Measurements from ENCODE around the gene CRELD2.
"Not testable (repeated sequence)": the region's sequence is repeated elsewhere in the genome, so short reads cannot be mapped to it uniquely, and the experiment has no call there.

The CRELD2 gene

DNA sequence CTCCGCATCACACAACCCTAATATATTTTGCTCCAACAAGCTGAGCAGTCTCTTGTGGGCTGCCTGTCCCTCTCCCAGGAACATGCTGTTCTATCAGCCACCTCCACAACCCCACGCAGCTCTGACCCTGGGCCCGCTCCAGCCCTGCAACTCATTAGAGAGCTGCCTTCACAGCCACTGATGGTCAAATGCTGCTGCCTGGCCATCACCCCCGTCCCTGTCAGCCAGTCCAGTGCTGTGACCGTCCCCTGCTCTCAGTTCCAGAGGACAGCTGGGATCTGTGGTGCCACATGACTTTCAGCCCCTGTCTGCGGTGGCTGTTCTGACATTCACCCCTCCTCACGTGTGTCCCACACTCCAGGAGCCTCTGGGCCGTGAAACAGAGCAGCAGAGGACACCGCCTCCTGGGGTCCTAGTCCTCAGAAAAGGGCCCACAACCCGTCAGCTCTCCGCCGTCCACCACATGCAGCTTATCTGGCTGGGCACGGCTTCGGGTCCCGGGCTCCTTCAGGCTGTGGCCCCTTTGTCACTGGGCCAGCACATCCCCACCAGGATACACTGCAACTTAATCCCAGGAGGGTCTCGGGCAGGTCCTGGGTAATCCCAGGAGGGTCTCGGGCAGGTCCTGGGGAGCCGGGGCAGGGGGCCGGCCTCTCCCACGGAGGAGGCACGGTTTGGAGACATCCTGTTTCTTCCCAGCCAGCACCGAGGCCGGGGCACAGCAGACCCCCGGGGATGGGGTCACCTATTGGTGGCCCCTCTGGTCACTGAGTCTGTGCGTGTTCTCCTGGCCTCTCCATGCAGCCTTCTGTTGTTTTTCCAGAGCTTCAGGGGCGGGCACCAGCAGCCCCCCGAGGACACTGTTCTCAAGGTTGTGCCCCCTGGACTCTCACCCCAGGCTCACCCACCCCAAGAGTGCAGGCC, 15.1 kb downstream of the CRELD2 start:
- DNase-seq = no peak

DNA sequence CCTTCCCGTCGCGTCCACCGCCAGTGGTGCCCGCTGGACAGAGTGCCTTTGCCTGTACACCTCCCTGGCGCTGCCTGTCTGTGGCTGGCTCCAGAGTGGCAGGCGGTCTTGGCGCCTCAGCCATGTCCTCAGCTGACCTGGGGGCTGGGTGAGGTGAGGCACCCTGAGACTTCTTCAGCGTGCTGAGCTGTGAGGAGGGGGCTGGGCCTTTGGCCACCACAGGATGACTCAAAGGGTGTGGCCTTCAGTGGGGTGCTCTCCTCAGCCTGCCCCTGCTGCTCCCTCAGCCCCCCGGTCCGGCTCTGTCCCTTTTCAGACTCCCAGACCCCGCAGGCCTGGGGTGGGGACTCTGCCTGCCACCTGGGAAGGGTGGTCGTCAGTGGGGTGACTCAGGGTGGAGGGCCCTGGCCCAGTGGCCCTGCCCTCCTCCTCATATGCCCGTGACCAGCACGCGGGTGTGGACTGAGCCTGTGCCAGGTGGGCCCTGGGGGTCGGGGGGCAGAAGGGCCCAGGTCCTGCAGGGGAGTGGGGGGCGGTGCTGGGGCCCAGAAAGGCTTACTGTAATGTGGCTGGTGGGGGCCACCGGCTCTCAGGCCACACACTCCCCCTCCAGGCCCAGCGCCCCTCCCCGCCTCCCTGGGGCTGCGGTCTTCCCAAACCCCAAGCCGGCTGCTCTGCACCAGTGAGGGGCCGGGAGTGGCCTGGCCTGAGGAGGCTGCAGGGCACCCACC, 15.9 kb downstream of the CRELD2 start:
- no peak for DNase-seq

DNA sequence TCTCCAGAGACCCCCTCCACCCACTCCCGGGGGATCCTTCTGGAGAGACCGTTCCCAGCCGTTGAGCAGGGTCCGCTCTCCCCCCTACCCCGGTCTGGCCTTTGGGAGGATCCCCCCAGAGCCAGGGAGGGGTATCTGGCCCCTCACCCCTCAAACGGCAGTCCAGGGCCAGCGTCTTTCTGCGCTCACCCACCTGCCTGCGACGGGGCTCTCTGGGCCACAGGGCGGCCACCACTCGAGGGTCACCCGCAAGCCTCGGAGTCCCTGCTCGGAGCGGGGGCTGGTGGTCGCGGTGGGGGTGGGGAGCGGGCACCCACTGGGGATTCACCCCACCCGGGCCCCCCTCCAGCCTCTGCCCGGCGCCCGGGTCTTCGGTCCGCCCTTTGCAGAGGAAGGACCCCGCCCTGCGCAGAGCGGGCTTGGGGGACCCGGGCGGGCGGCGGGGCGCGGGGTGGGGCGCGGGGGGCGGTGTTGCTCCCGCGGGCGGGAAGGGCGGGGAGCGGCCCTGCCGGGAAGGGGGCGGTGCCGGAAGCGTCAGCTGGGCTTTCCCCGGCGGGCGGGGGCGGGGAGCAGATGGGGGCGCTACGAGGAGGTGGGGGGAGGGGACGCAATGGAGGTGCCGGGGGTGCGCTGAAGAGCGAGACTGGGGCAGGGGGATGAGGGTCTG, 16.6 kb downstream of the CRELD2 start:
- DNase-seq = peak; percentile 93

DNA sequence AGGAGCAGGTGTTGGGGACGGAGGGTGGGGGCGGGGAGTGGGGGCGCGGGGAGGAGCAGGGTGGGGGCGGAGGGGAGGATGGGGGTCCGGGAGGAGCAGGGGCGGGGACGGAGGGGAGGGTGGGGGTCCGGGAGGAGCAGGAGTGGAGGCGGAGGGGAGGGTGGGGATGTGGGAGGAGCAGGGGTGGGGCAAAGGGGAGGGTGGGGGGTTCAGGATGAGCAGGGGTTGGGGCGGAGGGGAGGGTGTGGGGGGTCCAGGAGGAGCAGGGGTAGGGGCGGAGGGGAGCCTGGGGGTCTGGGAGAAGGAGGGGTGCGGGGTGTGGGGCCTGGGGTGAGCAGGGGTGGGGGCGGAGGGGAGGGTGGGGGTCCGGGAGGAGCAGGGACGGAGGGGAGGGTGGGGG, 17.1 kb downstream of the CRELD2 start:
- peak; percentile 40 for DNase-seq

DNA sequence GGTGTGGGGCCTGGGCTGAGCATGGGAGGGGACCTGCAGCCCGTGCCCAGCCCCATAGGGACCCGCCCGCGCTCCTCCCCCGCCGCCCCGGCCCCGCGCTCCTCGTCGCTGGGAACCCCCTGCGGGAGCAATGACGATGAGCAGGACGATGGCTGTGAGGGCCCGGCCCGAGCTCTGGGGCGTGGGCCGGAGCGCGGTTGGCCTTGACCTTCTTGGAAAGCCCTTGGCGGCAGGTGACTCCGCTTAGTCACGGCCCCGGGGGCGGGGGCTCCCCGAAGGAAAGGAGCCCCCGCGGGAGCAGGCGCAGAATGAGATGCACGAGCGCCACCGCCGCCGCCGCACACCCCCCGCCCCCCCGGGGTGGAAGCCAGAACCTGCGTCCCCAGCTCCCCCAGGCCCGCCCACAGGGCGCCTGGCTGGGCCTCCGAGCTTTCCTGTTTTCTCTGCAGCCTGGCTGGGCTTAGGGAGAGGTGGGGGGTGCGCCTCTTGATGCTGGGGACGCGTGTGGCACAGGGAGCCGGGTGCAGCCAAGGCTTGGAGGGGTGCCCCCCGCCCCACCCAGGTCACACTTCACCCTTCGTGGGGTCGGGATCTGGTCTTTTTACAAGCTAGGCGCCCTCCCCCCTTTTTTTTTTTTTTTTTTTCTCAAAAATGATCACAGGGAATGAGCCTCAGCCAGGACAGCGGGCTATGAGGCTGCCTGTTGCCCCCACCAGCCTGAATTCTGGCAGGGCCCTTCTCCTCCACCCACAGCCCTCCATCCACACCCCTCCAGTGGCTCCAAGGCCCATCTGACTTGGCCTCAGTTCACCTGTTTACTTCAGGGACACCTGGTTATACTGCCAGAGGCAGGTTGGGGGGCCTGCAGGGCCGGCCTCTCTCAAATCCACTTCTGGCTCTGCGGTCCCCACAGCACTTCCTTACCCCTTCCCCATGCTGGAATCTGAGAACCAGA, 17.9 kb downstream of the CRELD2 start:
- peak; percentile 96 for DNase-seq

DNA sequence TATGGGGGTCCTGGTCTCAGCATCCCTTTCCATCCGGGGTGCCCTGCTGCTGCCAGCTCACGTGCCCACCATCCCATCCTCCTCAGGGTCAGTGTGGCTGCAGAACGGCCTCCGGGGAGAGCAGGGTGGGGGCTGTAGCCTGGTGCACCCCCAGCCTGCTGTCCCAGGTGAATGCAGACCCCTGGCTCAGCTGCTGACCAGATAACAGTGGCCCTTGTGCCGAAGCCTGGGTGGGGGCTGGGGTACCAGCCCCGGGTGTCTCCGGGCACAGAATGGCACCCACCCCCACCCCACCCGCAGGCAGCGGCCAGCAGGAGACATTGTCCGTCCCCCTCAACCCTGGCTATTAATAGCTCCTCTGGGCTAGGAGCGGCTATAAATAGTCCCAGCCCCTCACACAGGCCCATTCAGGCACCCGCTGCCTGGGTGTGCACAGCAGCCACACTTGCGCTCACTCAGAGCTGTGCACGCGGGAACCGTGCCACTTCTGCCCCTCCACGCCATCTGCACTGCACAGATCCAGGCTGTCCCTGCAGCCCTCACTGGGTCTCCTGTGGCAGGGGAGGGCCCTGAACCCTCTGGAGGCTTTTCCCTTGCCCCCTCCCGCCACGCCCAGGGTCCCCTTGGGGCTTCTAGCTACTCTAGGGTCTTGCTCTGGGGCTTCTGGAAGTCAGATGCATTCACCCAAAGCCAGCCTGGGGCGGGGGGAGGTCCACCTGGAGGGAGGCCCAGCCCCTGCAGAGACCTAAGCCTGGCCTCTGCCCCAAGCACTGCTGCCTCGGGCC, 18.7 kb downstream of the CRELD2 start:
- DNase-seq = no peak

DNA sequence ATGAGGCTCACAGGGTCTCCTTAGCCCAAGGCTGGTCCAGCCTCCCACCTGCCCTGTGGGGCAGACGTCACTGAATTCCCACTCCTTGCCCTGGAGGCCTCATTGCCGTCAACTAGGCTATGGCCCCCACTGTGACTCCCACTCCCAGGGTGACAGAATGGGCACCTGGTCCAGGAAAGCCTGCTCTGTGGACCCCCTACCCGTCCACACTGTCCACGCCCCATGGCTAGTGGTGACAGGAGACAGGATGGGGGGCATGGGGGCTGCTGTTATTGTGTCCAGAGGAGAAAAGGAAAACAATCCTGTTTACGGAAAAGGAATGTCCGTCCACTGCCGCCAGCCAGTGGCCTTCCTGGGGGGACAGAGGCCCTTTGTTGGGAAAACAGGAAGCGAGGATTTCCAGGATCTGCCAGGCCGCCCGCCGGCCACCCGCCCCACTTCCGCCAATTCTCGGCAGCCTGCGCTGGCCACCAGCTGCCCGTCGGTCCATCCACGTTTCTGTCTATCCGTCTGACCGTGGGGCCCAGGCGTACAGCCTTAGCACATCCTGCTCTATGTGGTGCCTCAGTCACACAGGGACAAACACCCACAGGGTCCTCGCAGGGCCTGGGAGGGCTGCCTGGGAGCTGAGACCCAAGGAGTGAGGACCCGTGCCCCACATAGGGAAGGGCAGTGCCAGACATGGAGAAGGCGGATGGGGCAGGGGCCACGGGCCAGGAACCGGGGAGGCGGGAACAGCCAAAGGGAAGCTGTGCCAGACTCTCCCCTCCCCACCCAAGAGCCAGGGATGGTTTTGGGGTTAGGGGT, 19.5 kb downstream of the CRELD2 start:
- no peak for DNase-seq

DNA sequence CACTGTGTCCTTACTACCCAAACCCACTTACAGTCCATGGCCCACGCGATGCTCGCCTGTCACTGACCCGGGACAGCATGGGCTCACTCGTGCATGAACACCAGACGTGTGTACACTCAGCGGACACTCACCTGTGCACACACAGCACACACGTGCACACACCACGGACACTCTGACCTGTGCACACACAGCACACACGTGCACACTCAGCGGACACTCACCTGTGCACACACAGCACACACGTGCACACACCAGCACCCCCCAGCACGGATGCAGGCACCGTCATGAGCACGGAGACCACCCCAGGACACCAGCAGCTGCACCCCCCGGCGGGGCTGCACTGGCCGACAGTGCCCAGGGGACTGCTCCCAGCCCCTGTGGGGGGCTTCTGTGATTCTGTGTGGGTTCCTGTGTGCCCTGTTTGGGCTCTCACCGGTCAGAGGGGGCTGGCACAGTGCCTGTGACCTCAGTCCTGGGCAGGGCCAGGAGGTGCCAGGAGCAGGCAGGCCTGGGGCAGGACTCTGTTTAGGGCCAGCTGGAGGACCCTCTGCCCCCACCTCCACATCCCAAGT, 20.2 kb downstream of the CRELD2 start:
- DNase-seq = no peak

DNA sequence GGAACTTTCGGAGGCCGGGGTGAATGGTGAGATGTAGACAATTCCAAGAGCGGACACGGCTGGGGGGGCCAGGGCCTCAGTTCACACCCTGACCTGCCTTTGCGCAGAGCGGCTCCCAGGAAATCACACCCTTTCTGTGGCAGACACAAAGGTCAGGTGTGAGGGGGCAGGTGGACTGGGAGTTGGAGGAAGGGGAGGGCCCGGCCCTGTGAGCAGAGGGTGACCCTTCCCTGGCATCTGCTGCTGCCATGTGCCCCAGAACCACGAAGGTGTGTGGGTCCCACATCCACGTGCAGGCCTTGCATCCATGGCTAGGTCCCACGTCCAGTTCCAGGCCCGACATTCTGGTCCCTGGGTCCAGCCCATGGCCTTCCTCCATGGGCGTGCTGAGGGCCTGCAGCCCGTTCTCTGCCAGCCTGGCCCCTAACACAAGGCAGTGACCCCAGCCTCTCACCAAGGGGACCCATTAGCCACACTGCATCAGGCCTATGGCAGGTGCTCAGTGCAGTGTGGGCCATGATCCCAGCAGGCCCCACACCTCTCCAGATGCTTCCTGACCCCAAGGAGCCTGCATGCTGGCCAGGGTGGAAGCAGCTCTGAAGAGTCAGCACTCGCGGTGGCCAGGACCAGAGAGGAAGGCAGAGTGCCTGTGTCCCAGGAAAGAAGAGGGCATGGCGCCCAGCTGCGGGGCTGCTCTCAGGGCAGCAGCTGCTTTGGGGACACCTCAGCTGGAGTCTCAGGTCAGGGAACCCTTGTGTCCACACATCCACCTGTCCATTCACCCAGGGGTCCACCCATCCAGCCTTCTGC, 23.3 kb downstream of the CRELD2 start:
- no peak for DNase-seq

DNA sequence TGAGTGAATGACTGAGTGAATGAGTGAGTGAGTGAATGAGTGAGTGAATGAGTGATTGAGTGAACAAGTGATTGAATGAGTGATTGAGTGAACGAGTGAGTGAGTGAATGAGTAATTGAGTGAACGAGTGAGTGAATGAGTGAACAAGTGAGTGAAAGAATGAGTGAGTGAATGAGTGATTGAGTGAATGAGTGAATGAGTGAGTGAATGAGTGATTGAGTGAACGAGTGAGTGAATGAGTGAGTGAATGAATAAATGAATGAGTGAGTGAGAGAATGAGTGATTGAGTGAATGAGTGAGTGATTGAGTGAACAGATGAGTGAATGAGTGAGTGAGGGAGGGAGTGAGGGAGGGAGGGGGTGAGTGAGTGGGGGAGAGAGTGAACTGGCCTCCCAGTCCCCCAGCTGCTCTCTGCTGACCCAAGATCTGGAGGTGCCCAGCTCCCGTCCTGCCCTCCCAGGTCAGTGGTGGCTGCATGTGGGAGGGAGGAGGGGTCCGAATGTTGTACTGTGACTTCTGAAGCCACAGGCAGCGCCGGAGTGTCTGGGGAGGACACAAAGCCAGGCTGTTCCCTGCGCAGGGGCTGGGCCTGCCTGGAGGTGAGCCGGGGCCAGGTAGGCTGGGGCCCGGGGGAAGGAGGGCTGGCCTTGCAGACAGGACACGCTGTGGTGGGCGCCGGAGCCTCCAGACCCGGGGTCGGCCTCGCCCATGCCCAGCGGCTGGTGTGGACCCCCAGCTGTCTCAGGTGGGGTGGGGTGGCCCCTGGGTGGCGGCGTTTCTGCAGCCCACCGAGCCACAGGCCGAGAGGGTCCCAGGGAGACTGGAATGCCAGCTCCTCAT, 24.4 kb downstream of the CRELD2 start:
- DNase-seq = no peak

DNA sequence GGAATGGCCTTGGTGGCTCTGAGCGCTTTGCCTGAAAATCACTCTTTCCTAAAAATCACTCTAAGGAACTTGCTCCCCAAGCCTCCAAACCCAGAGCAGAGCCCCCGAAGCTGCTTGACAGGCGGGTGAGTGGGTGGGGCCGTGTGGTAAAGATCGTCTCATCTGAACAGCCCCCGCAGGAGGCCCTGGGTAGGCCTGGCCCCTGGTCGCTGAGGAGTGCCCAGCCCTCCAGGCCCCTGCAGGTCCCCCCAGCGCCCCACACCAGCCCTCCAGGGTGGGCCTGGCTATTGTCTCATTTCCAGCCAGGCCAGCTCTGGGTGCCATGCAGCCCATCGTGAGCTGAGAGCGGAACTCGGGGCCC, 25.0 kb downstream of the CRELD2 start:
- no peak for DNase-seq

DNA sequence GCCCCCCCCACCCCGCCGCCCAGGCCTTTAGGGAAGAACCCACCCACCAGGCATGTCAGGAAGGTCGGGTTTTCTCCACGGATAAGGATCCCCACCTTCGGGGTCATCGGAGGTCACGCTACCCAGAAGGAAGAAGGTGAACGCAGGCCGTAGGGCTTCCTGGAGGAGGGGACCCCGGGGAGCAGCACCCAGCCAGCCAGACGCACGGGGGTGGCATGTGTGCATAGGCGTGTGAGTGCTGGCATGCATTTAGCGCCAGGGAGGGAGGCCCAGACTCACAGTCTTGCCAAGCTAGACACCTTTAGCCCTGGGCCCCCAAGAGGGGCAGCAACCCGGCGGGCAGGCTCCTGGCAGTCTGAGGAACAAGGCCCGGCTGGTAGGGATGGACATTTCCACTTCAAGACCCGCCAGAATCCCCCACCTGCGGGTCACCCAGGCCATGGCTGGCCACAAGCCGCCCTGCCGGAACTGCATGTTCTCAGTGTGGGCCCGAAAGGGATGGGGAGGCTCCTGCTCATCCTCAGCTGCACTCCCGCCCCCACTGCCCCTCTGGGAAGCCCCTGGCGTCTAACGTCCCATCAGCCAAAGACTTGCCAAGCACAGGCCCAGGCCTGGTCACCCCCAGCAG, 25.5 kb downstream of the CRELD2 start:
- no peak for DNase-seq

DNA sequence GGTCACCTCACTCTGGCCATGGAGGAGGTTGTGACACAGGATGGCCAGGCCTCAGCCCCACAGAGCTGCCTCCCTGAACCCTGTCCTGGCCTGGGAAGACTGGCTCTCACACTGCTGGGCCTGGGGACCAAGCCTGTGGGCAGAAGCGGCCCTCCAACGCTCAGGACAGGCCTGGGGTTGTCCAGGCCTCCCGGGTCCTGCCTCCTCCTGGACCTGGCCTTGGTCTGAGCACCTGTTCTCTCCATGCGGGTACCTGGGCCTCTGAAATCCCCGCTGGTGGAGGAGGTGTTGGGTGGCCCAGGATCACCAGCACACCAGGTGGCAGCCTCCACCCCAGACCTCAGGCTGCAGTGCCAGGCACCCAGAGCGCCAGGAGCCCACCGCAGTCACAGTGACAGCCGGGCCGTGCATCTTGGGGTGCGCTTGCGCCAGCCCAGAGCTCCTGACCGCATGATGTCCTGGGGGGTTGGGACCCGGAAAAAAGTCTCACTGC, 26.0 kb downstream of the CRELD2 start:
- DNase-seq = no peak

DNA sequence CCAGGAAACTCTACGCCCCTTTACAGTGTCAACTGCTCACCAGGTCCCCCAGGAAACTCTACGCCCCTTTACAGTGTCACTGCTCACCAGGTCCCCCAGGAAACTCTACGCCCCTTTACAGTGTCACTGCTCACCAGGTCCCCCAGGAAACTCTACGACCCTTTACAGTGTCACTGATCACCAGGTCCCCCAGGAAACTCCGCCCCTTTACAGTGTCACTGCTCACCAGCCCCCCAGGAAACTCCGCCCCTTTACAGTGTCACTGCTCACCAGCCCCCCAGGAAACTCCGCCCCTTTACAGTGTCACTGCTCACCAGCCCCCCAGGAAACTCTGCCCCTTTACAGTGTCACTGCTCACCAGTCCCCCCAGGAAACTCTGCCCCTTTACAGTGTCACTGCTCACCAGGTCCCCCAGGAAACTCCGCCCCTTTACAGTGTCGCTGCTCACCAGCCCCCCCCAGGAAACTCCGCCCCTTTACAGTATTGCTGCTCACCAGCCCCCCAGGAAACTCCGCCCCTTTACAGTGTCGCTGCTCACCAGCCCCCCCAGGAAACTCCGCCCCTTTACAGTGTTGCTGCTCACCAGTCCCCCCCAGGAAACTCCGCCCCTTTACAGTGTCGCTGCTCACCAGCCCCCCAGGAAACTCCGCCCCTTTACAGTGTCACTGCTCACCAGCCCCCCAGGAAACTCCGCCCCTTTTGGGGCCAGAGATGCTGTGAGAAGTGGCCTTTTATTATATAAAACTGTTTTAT, 26.8 kb downstream of the CRELD2 start:
- DNase-seq = not testable (repeated sequence)

DNA sequence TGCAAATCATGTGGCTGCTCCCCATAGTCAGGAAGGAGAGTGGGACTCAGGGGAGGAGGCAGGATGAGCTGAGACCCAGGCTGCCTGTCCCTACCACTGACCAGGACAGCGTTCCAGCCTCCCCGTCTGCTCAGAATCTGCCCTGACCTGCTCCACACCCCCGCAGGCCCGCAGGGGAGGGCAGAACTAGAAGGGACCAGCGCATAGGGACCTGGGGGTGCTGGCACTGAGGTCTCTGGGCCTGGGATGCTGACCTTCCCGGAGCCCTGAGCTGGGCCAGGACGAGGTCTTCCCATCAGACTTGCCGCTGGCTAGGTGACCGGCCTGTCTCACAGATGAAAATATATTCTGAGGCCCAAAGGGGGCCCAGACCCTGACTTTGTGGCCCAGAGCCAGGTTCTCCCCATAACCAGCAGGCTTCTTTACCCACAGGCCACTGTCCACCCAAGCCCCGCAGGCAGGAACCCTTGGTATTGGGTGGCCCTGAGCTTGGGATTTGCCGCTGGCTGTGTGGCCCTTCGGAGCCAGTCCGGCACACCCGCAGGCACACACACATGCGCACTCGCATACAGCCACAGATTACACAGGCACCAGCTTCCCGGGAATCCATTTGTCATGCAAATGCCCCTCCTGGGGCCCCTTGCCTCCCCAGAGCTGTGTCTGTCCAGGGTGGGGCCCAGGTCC, 28.3 kb downstream of the CRELD2 start:
- no peak for DNase-seq

DNA sequence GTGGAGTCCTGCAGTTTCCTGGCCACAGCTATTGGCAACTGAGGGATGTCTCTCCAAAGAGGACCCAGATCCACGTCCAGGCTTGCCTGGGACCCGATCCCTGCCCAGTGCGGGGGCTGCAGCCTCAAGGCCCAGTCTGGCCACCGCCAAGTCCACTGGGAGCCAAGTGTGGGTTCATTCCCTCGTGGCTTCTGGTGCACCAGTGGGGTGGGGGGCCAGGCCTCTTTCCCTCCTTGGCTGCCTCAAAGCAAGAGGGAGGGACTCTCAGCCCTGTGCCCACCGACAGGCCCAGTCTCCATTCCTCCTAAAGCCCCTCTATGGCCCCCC, 28.8 kb downstream of the CRELD2 start:
- DNase-seq = no peak

Data from activated T-cell treated with anti-CD3 and anti-CD28 coated beads for 4 hours (primary cell).